Activated CD8-positive, alpha-beta memory T cell treated with anti-CD3 and anti-CD28 coated beads for 4 hours (primary cell): Measurements from ENCODE around the gene CLASP1.
"Not testable (repeated sequence)": the region's sequence is repeated elsewhere in the genome, so short reads cannot be mapped to it uniquely, and the experiment has no call there.

Source experiments
- DNase-seq, 2 donors: peaks; one replicate each; pipeline ENCODE4 v3.0.0-alpha.2; 2020; ENCODE audit warnings: low read depth in 2 of 2

CLASP1 gene

GRCh38 chr2:121617042-121617599 is 32.1 kb downstream of the CLASP1 start:
- no peak for DNase-seq

GRCh38 chr2:121613774-121614173 is 35.5 kb downstream of the CLASP1 start:
- DNase-seq = no peak

- no peak for DNase-seq
Measured at GRCh38 chr2:121613152-121613551, 36.1 kb downstream of the CLASP1 start.

- no peak for DNase-seq
Measured at GRCh38 chr2:121611730-121612705, 37.2 kb downstream of the CLASP1 start.

- not testable (repeated sequence) for DNase-seq
Measured at GRCh38 chr2:121611048-121611649, 38.1 kb downstream of the CLASP1 start.

- not testable (repeated sequence) for DNase-seq
Measured at GRCh38 chr2:121610487-121610874, 38.8 kb downstream of the CLASP1 start.

GRCh38 chr2:121608967-121609366 is 40.3 kb downstream of the CLASP1 start:
- DNase-seq = no peak

GRCh38 chr2:121608367-121608766 is 40.9 kb downstream of the CLASP1 start:
- no peak for DNase-seq

- DNase-seq = no peak
Measured at GRCh38 chr2:121605820-121606733, 43.2 kb downstream of the CLASP1 start.

GRCh38 chr2:121603185-121603584 is 46.1 kb downstream of the CLASP1 start:
- DNase-seq = no peak

- no peak for DNase-seq
Measured at GRCh38 chr2:121599963-121600651, 49.2 kb downstream of the CLASP1 start.

- no peak for DNase-seq
Measured at GRCh38 chr2:121598087-121598486, 51.2 kb downstream of the CLASP1 start.

- DNase-seq = no peak
Measured at GRCh38 chr2:121596221-121597080, 52.8 kb downstream of the CLASP1 start.

- DNase-seq = no peak
Measured at GRCh38 chr2:121595012-121595891, 54.0 kb downstream of the CLASP1 start.

- no peak for DNase-seq
Measured at GRCh38 chr2:121591199-121591598, 58.1 kb downstream of the CLASP1 start.

GRCh38 chr2:121588357-121588756 is 60.9 kb downstream of the CLASP1 start:
- no peak for DNase-seq

- DNase-seq = no peak
Measured at GRCh38 chr2:121587131-121587530, 62.1 kb downstream of the CLASP1 start.

- DNase-seq = no peak
Measured at GRCh38 chr2:121584741-121585140, 64.5 kb downstream of the CLASP1 start.

- DNase-seq = no peak
Measured at GRCh38 chr2:121583555-121583954, 65.7 kb downstream of the CLASP1 start.
